Inferior parietal cortex (tissue), 1 donor: ENCODE measurements around the gene SIPA1L3.
A peak's percentile ranks its signal among the peaks of the same experiment; 100 is the strongest.

Experiments
- DNase-seq: peaks from one replicate; pipeline ENCODE4 v3.0.0-alpha.2; 2016; ENCODE audit errors: extremely low spot score

The SIPA1L3 gene

DNA sequence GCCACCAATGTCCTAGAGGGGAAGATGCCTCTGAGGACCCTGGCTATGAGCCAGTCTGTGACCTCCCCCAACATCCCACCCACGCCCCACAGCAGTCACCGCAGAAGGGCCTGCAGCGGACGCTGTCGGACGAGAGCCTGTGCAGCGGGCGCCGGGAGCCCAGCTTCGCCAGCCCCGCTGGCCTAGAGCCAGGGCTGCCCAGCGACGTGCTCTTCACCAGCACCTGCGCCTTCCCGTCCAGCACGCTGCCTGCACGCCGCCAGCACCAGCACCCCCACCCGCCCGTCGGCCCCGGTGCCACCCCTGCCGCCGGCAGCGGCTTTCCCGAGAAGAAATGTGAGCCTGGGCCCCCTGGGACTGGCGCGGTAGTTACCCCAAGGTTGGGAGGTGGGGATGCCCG, 286.4 kb downstream of the SIPA1L3 start:
- no peak for DNase-seq

DNA sequence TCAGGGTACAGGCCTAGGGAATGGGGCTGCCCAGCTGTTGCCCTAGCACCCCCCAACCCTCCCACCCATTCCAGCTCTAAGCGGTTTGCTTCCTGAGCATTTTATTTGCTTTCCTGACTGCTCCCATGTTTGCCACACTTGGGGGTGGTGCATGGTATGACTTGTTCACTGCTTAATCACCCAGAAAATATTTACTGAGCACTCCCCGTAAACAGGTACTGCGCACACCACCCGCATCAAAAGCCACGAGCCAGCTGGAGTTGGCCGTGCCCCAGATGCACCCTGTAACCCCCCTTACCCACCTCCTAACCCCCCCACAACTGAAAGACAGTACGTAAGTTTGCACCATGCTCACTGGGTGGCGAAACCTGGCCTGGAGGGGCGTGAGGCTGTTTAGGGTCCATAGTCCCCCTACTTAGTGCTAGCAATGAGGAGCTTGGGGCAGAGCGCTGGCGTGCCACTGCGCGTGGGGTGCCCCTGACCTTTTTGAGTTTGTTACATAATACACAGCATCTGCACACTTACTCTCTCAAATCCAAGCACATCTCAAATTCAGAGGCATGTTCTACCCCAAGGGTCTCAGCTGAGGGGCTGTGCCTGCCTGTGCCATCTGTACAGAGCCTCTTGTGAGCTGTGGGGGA, 287.2 kb downstream of the SIPA1L3 start:
- no peak for DNase-seq

DNA sequence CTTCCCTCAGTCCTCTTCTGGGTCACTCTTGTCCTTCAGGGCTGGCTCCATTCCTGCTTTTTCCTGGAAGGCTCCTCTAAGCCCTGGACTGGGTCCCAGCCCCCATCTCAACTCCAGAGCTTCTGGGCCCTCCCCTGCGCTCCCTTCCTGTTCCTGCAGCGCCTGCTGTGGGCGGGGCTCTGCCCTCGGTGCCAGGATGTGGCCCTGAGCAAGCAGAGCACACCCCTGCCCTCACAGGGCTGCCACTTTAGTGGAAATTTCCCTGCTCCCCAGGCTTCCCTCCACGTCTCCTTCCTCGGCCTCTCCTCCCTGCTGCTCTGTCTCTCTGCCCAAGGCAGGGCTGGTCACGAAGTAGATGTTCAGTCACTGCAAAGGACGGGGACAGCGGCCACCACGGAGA, 288.2 kb downstream of the SIPA1L3 start:
- no peak for DNase-seq

DNA sequence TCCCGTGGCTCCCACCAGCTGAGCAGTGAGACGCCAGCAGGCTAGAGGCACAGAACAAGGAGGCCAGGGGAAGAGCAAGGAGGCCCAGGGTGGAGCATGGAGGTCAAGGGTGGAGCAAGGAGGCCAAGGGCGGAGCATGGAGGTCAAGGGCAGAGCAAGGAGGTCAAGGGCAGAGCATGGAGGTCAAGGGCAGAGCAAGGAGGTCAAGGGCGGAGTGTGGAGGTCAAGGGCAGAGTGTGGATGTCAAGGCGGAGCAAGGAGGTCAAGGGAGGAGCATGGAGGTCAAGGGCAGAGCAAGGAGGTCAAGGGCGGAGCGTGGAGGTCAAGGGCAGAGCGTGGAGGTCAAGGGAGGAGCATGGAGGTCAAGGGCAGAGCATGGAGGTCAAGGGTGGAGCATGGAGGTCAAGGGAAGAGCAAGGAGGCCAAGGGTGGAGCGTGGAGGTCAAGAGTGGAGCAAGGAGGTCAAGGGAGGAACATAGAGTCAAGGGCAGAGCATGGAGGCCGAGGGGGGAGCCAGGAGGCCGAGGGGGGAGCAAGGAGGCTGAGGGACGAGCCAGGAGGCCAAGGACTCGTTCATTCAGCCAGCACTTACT, 289.3 kb downstream of the SIPA1L3 start:
- no peak for DNase-seq

DNA sequence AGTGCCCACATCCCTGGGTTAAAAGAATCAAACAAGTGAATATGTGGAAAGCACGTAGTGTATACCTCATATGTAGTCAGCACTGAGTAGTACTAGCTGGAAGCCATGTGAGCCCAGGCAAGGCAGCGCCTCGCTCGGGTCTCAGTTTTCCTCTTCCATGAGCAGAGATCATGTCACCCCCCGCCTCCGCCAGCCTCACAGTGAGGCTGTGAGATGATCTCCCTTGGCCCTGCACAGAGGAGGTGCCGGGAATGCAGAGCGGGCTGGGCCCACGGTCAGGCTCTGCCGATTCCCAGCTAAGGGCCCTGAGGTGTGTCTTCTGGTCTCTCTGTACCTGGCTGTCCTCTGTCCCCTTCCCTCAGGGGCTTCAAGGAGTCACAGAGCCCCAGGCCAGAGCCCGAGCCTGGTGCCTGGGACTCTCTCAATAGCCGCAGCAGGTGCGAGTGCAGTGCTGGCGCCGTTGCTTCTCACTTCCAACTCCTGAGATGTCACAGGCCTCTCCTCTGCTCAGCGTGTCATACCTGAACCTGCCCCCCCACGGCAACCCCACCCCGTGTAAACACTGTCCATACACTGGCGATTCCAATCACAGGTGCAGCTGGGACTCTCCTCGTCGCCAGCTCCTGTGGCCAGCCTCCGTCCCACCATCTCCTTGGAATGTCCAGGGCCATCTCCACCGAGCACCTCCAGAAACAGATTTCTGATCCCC, 290.1 kb downstream of the SIPA1L3 start:
- no peak for DNase-seq

DNA sequence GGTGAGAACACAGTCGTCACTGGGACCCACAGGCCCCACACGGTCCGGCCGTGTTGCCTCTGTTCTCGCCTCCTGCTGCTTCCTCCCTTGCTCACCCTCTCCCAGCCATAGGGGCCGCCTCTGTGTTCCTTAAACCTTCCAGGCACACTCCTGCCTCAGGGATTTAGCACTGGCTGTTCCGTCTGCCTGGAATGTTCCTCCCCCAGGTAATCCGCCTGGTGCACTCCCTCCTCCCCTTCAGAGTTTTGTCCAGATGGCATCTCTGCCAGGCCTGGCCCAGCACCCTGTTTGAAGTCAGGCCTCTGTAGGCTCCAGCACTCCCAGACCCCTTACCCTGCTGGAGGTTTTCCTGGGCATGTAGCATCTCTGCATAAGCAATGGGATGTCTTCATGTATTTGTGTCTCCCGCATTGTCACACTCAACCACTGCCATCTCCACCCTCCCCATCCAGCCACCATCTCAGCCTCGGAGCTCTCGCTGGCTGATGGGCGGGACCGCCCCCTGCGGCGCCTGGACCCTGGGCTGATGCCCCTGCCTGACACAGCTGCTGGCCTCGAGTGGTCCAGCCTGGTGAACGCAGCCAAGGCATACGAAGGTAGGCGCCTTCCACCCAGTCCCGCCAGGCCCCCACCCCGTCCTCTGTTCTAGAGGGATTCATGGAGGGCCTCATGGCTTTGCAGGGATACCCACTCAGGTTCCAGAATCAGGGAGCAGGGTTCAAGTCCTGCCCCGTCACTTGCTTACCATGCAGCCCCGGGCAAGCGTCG, 291.1 kb downstream of the SIPA1L3 start:
- no peak for DNase-seq

DNA sequence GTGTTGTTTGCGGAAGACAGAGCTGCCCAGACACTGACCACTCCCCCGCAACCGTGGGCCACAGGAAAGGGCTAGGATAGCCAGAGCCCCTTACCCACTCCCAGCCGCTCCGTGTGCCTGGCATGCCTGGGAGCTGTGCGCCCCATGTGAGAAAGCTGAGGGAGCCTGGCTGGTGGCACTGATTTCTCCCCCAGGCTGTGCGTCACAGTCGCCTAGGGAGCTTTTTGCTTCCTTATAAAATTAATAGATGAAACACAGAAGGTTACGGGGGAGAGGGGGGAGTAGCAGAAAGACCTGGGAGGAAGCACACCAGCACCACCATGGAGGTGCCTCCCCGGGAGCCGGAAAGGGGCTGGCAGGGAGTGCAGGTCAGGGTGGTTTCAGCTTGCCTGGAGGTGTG, 292.3 kb downstream of the SIPA1L3 start:
- DNase-seq: no peak

DNA sequence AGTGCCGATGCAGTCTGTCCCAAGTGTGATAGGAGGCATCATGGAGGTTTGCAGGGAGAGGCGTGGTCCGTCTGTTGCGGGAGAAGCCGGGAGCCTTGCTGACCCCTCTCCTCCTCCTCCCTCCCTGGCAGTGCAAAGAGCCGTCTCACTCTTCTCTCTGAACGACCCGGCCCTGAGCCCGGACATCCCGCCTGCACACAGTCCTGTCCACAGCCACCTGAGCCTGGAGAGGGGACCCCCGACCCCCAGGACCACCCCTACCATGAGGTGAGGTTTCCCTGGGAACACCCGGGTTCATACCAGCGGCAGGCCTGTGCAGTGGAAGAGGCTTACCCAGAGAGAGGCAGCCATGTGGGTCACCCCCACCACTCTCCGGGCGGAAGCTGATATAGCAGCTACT, 294.7 kb downstream of the SIPA1L3 start:
- DNase-seq: no peak

DNA sequence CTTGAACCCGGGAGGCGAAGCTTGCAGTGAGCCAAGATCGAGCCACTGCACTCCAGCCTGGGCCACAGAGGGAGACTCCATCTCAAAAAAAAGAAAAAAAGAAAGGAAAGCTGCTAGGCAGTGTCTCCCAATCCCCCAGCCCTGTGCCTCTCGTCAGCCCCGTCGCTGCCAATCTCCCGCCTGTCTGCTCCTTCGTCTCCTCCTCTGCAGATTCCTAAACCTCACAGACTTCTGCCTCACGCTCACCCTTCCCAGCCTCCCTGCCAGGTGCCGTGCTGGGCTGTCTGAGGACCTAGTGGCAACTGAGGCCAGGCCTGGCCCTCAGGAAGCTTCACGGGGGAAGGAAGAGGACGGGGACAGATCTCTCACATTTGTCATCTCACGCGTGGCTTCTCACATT, 295.5 kb downstream of the SIPA1L3 start:
- DNase-seq: no peak

DNA sequence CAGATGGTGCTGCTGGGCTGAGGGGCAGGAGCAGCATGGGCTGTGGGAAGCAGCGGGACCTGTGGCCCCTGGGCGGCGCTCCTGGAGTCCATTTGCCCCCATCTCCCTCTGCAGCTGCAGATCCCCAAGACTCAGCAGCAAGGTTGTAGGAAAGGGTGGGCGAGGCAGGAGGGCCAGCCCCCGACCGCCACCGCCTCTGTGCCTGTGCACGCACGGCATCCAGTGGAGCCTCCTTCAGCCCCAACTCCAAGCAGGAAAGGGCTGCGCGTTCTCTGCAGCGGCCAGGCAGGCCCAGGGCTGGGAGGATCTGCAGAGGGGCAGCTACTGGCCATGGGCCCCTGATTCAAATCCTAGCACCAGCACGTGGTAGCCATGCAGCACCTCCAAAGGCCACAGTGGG, 296.2 kb downstream of the SIPA1L3 start:
- DNase-seq: no peak

DNA sequence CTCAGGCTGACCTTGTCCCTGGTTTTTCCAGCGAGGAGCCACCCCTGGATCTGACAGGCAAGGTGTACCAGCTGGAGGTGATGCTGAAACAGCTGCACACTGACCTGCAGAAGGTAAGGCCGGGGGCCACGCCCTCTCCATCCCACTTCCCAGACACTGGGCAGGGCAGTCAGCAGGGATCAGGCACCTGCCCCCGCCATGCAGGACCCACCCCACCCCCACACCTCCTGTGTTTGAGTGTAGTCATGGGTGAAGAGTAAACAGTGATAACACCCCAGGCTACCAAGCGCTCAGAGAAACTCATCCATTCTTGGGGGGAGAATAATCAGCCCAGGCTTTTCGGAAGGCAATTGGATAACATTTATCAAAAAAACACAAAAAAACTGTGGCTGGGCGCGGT, 297.1 kb downstream of the SIPA1L3 start:
- no peak for DNase-seq

DNA sequence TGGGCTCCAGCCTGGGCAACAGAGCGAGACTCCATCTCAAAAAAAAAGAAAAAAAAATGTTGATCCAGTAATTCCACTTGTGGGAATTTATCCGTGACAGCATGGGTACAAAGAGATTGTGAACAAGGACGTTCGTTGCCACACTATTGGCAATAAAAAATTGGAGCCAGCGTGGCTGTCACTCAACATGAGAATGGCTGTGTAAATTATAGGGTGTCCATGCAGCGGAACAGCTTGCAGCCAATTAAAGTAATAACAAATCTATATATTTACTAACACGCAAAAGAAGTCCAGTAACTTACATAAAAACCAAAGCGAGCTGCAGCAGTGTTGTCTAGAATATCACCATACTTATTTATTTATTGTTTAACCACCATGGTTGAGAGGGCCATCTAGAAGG, 297.7 kb downstream of the SIPA1L3 start:
- DNase-seq: no peak

DNA sequence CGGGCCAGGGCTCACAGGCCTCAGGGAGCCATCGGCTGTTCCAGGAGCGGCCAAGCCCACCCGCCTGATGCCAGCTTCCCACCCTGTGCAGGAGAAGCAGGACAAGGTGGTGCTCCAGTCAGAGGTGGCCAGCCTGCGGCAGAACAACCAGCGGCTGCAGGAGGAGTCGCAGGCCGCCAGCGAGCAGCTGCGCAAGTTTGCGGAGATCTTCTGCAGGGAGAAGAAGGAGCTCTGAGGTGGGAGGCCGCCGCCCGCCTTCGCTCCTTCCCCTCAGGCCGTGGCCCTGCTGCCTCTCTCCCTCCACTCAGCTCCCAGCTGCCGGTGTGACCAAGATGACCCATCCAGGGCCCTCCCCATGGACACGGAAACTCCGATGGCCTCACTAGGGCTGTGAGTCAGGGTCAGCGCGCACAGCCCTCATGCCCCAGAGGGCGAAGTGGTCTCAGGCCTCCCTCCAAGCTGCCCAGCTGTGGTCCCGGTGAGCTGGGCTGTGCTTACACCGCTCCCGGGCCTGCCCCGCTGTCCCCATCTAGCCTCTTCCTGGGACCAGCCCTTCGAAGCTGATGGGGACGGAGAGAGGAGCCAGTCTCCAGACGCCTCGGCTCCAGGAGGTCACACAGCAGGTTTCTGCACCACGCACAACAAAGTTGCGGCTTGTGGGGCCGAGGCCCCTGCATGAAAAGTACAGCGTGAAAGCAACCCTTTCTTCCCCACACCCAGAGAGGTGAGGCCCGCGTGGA, 299.2 kb downstream of the SIPA1L3 start:
- DNase-seq: no peak

DNA sequence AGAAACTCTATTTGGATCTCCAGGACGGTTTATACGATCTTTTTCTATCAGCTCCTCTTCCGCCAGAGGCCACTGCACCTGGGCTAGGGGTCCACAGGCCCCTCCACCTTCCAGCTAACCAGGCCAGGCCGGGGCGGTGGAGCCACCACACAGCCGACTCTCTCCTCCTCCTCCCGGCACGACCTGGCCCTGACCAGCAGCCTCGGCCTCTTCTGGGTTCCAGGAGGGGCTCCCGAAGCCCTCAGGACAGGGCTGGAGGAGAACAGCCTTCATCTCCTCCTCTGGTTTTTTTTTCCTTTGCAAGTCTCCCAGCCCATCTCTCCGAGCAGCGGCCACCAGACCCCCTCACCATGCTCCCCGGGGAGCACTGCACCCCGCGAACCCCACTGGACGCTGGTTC, 299.9 kb downstream of the SIPA1L3 start:
- DNase-seq: no peak

DNA sequence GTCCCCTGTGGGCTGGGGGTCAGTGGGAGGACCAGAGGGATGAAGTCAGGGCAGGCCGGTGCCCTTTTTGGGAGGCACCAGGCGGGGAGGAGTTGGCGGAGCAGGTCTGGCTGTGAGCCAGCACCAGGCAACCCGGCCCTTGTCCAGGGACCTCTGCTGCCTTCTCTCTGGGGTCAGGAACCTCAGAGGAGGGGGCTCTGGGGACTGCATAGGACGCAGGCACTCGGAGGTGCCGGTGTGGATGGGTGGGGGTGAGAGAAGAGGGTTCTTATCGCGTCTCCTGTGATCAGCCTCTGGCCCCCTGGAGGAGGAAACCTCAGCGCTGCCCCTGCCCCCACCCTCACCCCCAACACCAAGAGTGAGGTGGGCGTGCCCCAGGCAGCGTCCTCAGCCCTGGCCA, 300.5 kb downstream of the SIPA1L3 start:
- DNase-seq: no peak

DNA sequence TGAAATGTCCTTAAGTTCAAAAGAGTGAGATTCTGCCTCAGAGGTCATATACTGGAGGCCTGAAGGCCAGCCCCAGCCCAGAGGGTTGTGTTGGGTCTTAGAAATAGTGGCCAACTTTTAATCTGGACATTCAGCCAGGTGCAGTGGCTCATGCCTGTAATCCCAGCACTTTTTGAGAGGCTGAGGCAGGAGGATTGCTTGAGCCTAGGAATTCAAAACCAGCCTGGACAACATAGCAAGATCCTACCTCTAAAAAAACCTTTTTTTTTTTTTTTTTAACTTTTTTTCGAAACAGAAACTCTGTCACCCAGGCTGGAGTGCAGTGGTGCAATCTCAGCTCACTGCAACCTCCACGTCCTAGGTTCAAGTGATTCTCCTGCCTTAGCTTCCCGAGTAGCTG, 301.6 kb downstream of the SIPA1L3 start:
- DNase-seq: no peak

DNA sequence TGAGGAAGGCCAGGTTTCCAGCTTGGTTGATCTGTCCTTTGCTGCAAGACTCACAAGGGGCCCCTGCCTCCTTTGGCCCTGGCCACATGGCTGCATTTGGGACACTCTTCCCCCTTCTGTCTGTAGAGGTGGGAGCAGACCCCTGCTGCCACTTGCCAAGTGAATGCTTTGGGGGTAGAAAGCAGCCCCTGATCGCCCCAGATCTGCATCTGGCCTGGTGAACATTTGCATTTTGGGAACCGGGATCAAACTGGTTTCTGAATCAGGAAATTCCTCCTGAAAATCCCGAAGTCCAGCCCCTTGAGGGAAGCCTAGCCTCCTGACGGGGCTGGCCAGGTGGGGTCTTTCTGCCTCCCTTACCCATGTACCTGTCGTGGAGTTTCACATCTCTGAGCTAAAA, 302.1 kb downstream of the SIPA1L3 start:
- no peak for DNase-seq

DNA sequence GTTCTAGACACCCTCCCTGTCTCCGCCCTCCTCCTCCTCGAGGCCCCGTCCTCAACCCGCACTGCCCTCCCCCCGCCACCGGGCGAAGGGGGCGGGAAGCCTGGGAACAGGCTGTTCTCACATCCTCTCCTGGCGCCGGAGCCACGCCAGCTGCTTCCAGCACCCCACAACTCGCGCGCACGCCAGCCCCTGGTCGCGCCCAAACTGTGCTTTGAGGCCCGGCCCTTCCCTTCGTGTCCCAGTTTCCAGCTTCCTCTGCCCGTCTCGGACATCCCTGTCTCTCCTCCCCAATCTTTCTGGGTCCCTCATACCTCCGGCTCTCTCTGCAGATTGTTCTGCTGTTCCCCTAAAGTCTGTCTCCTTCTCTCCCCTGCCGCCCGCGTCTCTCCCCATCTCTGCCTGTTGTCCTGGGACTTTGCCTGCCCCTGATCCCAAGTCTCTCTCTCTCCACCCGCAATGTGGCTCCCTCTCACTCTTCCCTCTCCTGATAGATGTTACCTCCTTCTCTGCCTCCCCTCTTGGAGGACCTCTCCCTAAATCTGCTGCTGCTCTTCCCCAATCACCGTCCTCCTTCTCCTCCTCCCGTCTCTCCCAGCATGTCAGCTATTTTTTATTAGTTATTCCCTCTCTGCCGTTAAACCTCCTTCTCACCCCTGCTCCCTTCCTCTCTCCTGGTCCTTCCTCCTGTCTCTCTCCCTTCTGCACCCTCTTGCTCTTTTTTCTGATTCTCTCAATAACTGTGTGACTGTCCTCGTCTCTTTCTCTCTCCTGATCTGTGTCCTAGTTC, 302.9 kb downstream of the SIPA1L3 start:
- peak; percentile 74 for DNase-seq

DNA sequence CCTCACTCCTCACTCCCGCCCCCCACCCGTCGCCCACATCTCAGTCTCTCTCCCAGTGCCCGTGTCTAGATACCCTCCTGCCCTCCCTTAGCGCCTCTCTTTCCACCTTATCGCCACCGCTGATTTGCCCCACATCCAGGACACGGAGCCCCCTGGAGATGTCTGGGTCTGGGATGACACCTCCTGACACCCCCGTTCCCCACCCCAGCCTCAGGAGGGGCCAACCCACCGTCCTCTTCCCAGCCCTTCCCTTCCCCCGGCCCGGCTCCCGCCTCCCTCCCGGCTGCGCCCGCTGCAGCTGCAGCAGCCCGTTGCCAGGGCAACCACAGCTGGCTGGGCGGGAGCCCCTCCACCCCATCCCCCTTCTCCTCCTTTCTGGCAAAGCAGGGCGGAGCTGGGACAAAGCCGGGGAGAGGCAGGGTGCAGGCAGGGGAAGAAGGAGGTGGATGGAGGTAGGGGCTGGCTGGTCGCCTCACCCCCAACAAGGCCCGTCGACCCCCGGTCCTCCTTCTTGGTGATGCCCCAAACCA, 303.5 kb downstream of the SIPA1L3 start:
- peak; percentile 65 for DNase-seq

DNA sequence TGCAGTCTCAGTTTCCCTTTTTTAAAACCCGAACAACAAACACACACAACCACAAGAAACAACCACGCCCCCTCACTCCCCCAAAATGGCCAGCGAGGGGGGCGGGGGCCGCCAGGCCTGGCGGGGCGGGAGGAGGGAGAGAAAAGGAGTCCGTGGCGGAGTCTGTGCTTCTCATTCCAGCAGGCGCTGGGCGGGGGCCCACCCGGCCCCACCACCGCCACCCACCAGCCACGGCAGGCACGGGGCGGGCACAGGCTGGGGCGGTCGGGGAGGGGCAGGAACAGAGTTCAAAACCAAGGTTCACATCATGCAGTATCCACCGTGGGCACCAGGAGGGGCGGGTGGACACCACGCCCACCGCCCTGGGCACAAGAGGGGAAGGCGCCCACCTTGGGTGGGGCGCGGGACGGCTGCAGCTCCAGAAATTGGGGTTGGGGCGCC, 304.2 kb downstream of the SIPA1L3 start:
- DNase-seq: no peak

DNA sequence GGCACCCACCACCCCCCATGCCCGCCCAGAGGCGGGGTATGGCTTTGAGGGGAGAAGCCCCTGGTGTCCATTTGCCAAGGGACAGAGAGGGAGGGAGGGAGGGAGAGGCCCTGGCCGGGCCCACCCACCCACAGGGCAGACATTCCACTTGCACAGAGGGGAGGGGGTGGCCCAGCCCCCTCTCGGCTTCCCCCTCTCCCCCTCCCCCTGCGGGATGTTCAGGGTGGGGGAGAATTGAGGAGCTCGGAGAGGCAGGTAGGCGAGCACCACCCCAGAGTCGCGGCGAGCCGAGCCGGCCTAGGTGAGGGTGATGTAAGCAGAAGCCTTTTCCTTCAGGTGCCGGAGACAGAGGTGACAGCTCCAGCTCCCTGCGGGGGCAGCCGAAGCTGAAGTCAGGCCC, 304.8 kb downstream of the SIPA1L3 start:
- DNase-seq: no peak
